Epithelial cell of proximal tubule (primary cell): ENCODE measurements around the gene SLC1A4. TPM values are rescaled to one million over a fixed set of nuclear protein-coding genes. Genes with fewer than 3 reads are reported as not detected.
"Not testable (repeated sequence)": the region's sequence is repeated elsewhere in the genome, so short reads cannot be mapped to it uniquely, and the experiment has no call there.

ENCODE experiments used
- DNase-seq: peaks from one replicate; pipeline ENCODE4 v3.0.0-alpha.2; 2011; ENCODE audit warnings: low read depth
- H3K4me3 ChIP-seq: 2 replicates; pipeline ENCODE4 v1.5.1; 2011; ENCODE audit warnings: low read depth, mild to moderate bottlenecking, low read length
- total RNA-seq: library from RNA; depleted of rRNA; stranded (reverse); fragments of >200 nt; gene quantifications from 2 replicates; pipeline ENCODE4 v1.2.3, GENCODE V29; 2015
- TF ChIP-seq, protein P1 (sequence below): conservative IDR thresholded peaks from 2 replicates; pipeline ENCODE4 v1.5.1; 2012; ENCODE audit warnings: low read depth, mild to moderate bottlenecking, low read length

The SLC1A4 gene
- total RNA-seq, 1 donor from 2014 or later, result 19.8 TPM

DNA sequence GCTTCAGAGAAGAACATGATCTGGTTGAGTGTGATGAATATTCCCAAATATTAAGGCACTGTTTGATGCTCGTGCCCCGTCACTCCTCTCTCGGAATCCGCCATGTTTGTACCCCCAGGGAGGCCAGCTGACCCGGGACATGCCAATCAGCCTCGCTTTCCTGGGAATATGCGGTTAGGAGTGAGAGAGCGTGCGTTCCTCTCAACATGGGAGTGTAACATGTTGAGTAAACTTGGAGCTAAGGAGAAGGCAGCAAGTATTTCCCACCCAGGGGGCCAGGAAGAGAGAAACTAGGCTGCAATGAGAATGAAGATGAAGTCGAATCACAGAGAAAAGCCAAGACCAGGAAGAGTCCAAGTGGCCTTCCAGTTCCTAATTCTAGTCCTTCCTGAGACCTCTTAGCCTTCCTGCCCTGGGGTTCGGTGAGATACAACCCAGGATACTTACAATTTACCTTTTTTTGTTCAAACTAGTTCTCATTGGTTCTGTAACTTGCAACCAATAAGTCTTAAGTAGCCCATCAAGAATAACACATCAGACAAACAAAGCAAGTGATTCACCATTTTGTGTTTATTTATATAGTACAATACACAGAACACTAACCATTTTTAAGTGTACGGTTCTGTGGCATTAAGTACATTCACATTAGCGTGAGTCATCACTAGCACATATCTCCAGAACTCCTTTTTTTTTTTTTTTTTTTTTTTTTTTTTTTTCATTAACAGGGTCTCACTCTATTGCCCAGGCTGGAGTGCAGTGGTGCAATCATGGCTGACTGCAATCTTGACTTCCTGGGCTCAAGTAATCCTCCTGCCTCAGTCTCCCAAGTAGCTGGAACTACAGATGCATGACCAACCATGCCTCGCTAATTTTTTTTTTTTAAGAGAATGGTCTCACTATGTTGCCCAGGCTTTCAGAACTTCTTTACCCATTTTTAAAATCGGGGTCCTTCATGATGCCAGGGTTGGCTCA, 36.4 kb upstream of the SLC1A4 start:
- DNase-seq, result no peak
- no peak overlapping the region for H3K4me3 ChIP-seq
- TF ChIP-seq, protein P1, sequence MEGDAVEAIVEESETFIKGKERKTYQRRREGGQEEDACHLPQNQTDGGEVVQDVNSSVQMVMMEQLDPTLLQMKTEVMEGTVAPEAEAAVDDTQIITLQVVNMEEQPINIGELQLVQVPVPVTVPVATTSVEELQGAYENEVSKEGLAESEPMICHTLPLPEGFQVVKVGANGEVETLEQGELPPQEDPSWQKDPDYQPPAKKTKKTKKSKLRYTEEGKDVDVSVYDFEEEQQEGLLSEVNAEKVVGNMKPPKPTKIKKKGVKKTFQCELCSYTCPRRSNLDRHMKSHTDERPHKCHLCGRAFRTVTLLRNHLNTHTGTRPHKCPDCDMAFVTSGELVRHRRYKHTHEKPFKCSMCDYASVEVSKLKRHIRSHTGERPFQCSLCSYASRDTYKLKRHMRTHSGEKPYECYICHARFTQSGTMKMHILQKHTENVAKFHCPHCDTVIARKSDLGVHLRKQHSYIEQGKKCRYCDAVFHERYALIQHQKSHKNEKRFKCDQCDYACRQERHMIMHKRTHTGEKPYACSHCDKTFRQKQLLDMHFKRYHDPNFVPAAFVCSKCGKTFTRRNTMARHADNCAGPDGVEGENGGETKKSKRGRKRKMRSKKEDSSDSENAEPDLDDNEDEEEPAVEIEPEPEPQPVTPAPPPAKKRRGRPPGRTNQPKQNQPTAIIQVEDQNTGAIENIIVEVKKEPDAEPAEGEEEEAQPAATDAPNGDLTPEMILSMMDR, result no peak

DNA sequence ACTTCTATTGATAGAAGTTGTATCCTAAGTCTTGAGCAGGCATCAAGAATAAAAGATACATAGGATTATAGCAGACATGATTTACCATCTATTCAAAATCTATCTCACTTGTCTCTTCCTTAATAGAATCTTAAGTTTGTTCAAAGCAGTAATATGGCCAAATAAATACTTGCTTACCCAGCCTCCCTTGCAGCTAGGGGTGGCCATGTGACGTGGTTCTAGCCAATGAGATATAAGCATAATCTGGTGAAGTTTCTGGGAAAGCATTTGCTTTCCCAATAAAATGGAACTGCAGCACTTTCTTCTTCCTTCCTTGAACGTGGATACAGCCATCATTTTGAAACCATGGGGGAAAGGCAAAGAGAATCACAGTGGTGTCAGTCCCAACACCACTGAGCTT, 33.7 kb upstream of the SLC1A4 start:
- no peak for DNase-seq
- TF ChIP-seq, protein P1, result no peak
- no peak overlapping the region for H3K4me3 ChIP-seq

DNA sequence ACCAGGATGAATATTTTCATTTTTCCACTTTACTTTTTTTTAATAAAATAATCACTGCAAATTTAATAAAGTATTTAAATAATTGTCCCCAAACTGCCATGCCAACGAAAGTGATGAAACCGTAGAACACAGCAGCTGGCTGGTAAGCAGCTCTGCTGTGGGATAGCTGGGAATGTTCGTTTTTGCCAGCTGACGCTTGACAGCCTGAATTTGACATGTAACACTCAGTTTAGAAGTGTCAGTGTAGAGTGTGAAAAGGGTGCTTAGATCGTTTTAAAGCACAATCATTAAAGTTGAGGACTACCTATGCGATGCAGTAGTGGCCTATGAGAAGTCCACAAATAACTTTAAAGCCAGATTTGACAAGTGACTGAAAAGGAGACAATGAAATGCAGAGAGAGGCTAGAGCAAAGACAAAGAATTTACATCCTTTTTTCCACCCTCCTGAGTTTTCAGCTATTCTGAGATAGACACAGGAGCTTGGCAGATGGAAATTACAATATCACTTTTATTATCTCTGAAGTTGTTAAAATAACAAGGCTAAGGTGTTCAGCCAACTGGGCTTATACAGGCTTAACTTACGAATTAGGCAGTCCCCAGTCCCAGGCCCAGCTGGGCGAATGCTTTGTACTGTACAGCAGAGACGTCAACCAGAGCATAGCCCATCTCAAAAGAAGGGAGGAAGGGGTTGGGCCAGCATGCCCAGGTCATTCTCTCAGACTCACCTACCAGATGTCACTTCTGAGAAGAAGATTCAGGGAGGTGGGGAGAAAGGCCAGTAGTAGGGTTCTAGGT, 31.9 kb upstream of the SLC1A4 start:
- TF ChIP-seq, protein P1, result no peak
- DNase-seq, result no peak
- H3K4me3 ChIP-seq, result no peak overlapping the region

DNA sequence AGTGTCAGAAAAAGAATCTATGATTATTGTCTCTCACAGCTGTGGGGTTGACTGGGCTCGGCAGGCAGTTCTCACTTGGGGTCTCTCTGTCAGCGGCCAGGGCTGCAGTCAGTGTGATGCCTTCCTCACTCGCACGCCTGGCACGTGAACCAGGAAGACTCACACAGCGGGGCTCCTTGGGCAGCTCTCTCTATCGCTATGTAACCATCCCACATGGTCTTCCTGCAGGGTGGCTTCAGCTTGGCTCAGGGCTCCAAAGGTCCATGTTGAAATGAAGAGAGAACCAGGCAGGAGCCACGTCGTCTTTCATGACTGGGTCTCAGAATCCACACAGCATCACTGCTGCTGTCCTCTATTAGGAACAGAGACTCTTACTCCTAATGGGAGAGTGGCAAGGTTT, 30.6 kb upstream of the SLC1A4 start:
- H3K4me3 ChIP-seq, result no peak overlapping the region
- no peak for DNase-seq
- TF ChIP-seq, protein P1, result no peak

DNA sequence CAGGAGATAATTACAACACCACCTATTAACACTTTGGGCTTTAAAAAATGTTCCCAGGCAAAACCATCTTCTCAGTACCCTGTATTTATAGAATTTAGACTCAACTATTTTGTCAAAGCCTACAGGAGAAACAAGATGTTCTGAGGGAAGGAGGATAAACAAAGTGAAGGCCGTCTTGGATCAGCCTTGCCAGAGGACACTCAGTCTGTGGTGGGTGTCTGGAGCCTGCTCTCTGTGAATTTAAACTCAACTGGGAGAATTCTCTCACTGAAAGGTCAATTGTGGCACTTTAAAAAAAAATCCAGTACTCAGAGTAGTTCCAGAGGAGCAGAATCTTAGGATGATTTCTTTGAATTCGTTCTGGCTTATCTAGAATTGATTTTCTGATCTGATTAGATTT, 28.4 kb upstream of the SLC1A4 start:
- TF ChIP-seq, protein P1, result no peak
- DNase-seq, result no peak
- no peak overlapping the region for H3K4me3 ChIP-seq

DNA sequence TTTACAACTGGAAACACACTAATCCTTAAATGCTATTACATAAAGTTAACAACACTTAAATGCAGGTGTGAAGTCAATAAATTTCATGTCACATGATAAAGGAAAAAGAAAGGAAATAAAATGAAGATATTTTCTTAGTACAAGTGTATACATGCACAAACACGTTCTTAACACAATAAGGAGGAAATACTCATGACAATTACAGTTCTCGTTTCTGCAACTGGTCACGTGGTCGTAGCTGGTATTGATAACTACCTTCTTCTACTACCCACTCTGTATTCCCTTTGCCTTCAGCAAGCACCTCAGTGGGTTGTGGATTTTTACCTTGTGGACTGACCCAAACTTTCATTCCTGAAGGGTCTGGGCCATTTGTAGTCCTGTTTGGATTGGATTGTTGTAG, 26.1 kb upstream of the SLC1A4 start:
- DNase-seq, H3K4me3 ChIP-seq: not testable (repeated sequence)

DNA sequence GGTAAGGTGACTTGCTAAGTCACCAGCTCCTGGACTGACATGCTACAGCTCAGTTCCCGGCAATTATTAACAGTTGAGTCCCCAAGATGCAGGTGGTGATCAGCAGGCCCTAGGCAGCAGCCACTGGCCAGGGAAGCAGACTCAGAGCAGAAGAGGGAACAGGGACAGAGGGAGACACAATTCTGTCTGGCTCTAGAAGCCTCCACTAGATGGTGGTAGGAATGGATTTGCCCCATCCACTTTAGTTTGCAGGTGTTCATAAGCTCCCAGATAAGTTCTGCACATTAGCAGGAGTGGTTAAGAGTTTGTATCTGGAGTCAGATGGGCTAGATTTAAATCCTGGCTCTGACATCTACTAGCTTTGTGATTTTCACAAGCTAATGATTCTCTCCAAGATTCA, 25.5 kb upstream of the SLC1A4 start:
- no peak for DNase-seq
- H3K4me3 ChIP-seq, result no peak overlapping the region
- TF ChIP-seq, protein P1, result peak; percentile 17
